Subcutaneous adipose tissue (tissue), 4 donors: ENCODE results near the gene MEX3B. TPM values are rescaled to one million over a fixed set of nuclear protein-coding genes. Genes with fewer than 3 reads are reported as not detected.

Experiments
- CTCF ChIP-seq: fragments of 450-650 bp; IDR thresholded peaks from one replicate; pipeline ENCODE4 v1.5.1; 2016; ENCODE audit warnings: low read depth, mild to moderate bottlenecking, control low read depth, antibody characterized with exemption, moderate library complexity
- total RNA-seq, 4 donors: library from RNA; depleted of rRNA; stranded (reverse); fragments of >200 nt; gene quantifications; one replicate each; pipeline ENCODE4 v1.1.0, GENCODE V29; 2016

MEX3B gene
- total RNA-seq, 4 donors from 2014 or later, result 0.82 to 2.2 (median 1.6) TPM

GRCh38 chr15:82047453-82048400, 1.9 kb upstream of the MEX3B start:
- no peak for TF ChIP-seq CTCF

- no peak for TF ChIP-seq CTCF
These were observed 1.0 kb upstream of the MEX3B start for GRCh38 chr15:82046666-82047452.

GRCh38 chr15:82045179-82045891, 483 bp downstream of the MEX3B start:
- no peak for TF ChIP-seq CTCF

- TF ChIP-seq CTCF, result no peak
These were observed 1.2 kb downstream of the MEX3B start for GRCh38 chr15:82044373-82045178.

GRCh38 chr15:82043796-82044372, 1.9 kb downstream of the MEX3B start:
- TF ChIP-seq CTCF, result no peak

- no peak for TF ChIP-seq CTCF
These were observed 2.6 kb downstream of the MEX3B start for GRCh38 chr15:82043130-82043673.
